BJ (cell line): ENCODE measurements around the gene ELAC1. TPM values are rescaled to one million over a fixed set of nuclear protein-coding genes. Genes with fewer than 3 reads are reported as not detected.

ENCODE experiments used
- CTCF ChIA-PET: fragments of 350-600 bp; formaldehyde crosslinking; extraction: SDS; loops from one replicate; lab custom pipeline; 2021; ENCODE audit warnings: antibody characterized with exemption, inconsistent platforms; lab: Yijun Ruan, JAX
- POLR2A ChIA-PET: fragments of 300-600 bp; sonication (Branson Sonifier 250); formaldehyde crosslinking; extraction: SDS; loops from one replicate; lab custom pipeline; 2021; ENCODE audit warnings: antibody characterized with exemption; lab: Charles Lee
- DNase-seq: peaks from one replicate; pipeline ENCODE4 v3.0.0-alpha.2; 2011; ENCODE audit warnings: low read depth
- H3K27me3 ChIP-seq: 2 replicates; pipeline ENCODE4 v1.6.0; 2011; ENCODE audit warnings: low read length; ENCODE audit not compliant: control insufficient read depth, insufficient read depth
- H3K36me3 ChIP-seq: 2 replicates; pipeline ENCODE4 v1.5.1; 2011; ENCODE audit warnings: low read length; ENCODE audit not compliant: control insufficient read depth, insufficient read depth
- H3K4me3 ChIP-seq: 2 replicates; pipeline ENCODE4 v1.5.1; 2011; ENCODE audit warnings: low read depth, mild to moderate bottlenecking, control low read depth, low read length
- CTCF ChIP-seq: IDR thresholded peaks from 2 replicates; pipeline ENCODE4 v1.5.1; 2011; ENCODE audit warnings: low read depth, mild to moderate bottlenecking, control low read depth, inconsistent platforms, low read length, moderate library complexity; ENCODE audit not compliant: insufficient read depth
- polyA plus RNA-seq: library from polyadenylated mRNA; depleted of rRNA; stranded (reverse); fragments of >200 nt; gene quantifications from 2 replicates; pipeline ENCODE4 v1.2.3, GENCODE V29; 2011

ELAC1 gene
- polyA plus RNA-seq, 1 experiment: 4.4 TPM

GRCh38 chr18:51009072-51009471 lies 41.2 kb downstream of the ELAC1 start:
- ChIA-PET POLR2A (no interaction called here), CTCF (interaction anchor here (3.3 kb wide), 1 partner anchor 21 kb away, joined by 12 read pairs; no protein-coding TSS in a partner anchor)
- DNase-seq: no peak
- no peaks in the 10 kb centered on the region for H3K36me3 ChIP-seq
- H3K4me3 ChIP-seq: no peak overlapping the region
- H3K27me3 ChIP-seq: no peaks in the 10 kb centered on the region
- no peak for TF ChIP-seq CTCF

GRCh38 chr18:51010218-51010617 lies 42.4 kb downstream of the ELAC1 start:
- Histone ChIP-seq H3K4me3 (no peak overlapping the region), H3K27me3 (no peaks in the 10 kb centered on the region), H3K36me3 (no peaks in the 10 kb centered on the region)
- ChIA-PET CTCF (interaction anchor here (0.7 to 3.3 kb wide), 2 partner anchors 13 to 22 kb away, joined by 3 to 12 read pairs; no protein-coding TSS in a partner anchor), POLR2A (no interaction called here)
- DNase-seq: no peak
- no peak for TF ChIP-seq CTCF

- no peak for TF ChIP-seq CTCF
- Histone ChIP-seq H3K27me3 (no peaks in the 10 kb centered on the region), H3K36me3 (no peaks in the 10 kb centered on the region), H3K4me3 (no peak overlapping the region)
- DNase-seq: no peak
- ChIA-PET POLR2A (no interaction called here), CTCF (interaction anchor here (1.2 to 1.6 kb wide), 2 partner anchors 21 to 40 kb away, joined by 3 read pairs; no protein-coding TSS in a partner anchor)
These were observed 43.9 kb downstream of the ELAC1 start for GRCh38 chr18:51011709-51012108.

GRCh38 chr18:51012441-51012840 lies 44.6 kb downstream of the ELAC1 start:
- Histone ChIP-seq H3K4me3 (no peak overlapping the region), H3K27me3 (no peaks in the 10 kb centered on the region), H3K36me3 (peaks cover 3% of the 10 kb centered on the region; the same call in 1 of the 2 replicates)
- ChIA-PET CTCF (interaction anchor here (1.6 kb wide), 1 partner anchor 39 kb away, joined by 3 read pairs; no protein-coding TSS in a partner anchor), POLR2A (no interaction called here)
- DNase-seq: no peak
- no peak for TF ChIP-seq CTCF

GRCh38 chr18:51013259-51013658 lies 45.4 kb downstream of the ELAC1 start:
- Histone ChIP-seq H3K4me3 (no peak overlapping the region), H3K27me3 (no peaks in the 10 kb centered on the region), H3K36me3 (peaks cover 3% of the 10 kb centered on the region; the same call in 1 of the 2 replicates)
- TF ChIP-seq CTCF: no peak
- POLR2A ChIA-PET: no interaction called here
- CTCF ChIA-PET: interaction anchor here (1.6 kb wide), 1 partner anchor 38 kb away, joined by 3 read pairs; no protein-coding TSS in a partner anchor
- DNase-seq: no peak
